ENCODE results near the gene CHKA.

DNA sequence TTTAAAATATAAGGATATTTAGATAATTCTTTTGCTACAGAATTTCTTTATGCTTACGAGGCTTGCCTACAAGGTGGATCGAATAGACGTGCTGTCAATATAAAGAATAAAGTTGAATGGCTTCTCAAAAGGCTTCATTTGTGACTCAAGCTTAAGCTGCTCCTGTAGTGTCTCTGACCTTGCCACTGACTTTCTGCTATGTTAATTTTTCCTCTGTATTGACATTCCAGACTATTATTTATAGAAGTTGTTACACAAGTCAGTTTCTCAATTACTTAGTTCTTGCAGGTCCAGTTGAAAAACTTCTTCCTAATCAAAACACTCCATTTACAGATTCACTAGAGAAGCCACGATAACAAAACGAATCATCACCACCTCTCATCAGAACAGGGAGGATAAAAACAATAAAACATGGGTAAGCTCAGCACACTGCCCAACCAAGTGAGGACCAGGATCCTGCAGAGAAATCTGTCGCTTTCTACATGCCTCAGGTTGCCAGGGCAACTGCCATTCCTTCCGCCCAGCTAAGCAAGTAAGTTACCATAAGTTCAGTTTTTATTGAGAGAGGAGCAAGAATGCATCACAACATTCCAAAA is 39.0 kb upstream of the CHKA start:
- TF ChIP-seq, protein P1, sequence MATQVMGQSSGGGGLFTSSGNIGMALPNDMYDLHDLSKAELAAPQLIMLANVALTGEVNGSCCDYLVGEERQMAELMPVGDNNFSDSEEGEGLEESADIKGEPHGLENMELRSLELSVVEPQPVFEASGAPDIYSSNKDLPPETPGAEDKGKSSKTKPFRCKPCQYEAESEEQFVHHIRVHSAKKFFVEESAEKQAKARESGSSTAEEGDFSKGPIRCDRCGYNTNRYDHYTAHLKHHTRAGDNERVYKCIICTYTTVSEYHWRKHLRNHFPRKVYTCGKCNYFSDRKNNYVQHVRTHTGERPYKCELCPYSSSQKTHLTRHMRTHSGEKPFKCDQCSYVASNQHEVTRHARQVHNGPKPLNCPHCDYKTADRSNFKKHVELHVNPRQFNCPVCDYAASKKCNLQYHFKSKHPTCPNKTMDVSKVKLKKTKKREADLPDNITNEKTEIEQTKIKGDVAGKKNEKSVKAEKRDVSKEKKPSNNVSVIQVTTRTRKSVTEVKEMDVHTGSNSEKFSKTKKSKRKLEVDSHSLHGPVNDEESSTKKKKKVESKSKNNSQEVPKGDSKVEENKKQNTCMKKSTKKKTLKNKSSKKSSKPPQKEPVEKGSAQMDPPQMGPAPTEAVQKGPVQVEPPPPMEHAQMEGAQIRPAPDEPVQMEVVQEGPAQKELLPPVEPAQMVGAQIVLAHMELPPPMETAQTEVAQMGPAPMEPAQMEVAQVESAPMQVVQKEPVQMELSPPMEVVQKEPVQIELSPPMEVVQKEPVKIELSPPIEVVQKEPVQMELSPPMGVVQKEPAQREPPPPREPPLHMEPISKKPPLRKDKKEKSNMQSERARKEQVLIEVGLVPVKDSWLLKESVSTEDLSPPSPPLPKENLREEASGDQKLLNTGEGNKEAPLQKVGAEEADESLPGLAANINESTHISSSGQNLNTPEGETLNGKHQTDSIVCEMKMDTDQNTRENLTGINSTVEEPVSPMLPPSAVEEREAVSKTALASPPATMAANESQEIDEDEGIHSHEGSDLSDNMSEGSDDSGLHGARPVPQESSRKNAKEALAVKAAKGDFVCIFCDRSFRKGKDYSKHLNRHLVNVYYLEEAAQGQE (IDR thresholded peaks at IDR 0.05; ENCODE audit: low read depth) = no peak
- TF ChIP-seq ZBTB7A (IDR thresholded peaks at IDR 0.05; ENCODE audit: low read depth) (no peak), TCF12 (IDR thresholded peaks at IDR 0.05; ENCODE audit: low read depth) (no peak), RAD21 (IDR thresholded peaks at IDR 0.05; ENCODE audit: low read depth) (no peak), TAF1 (IDR thresholded peaks at IDR 0.05; ENCODE audit: low read depth) (no peak), NFIC (IDR thresholded peaks at IDR 0.05) (no peak)
- TF ChIP-seq, protein P2, sequence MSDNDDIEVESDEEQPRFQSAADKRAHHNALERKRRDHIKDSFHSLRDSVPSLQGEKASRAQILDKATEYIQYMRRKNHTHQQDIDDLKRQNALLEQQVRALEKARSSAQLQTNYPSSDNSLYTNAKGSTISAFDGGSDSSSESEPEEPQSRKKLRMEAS (IDR thresholded peaks at IDR 0.05) = no peak
- TF ChIP-seq, protein P3, sequence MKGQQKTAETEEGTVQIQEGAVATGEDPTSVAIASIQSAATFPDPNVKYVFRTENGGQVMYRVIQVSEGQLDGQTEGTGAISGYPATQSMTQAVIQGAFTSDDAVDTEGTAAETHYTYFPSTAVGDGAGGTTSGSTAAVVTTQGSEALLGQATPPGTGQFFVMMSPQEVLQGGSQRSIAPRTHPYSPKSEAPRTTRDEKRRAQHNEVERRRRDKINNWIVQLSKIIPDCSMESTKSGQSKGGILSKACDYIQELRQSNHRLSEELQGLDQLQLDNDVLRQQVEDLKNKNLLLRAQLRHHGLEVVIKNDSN (IDR thresholded peaks at IDR 0.05) = no peak
